K562 (cell line): Measurements from ENCODE around the gene SPCS2. TPM values are rescaled to one million over a fixed set of nuclear protein-coding genes. Genes with fewer than 3 reads are reported as not detected.

Source experiments
- ATAC-seq: fragments of 200-7000 bp; cut with Tn5 transposase; 3 replicates; pipeline ENCODE4 v1.9.1; 2020; ENCODE audit warnings: moderate library complexity
- Bru-seq: library from RNA; stranded (reverse); fragments of 400-500 nt; gene quantifications from one replicate; lab custom pipeline; 2021; lab: Mats Ljungman, UMichigan
- BruChase-seq, 2 experiments: library from RNA; stranded (reverse); fragments of 400-500 nt; gene quantifications; one replicate each; lab custom pipeline; 2021; lab: Mats Ljungman, UMichigan
- BruUV-seq: library from RNA; stranded (reverse); fragments of 400-500 nt; replicated peaks from 2 replicates; lab custom pipeline; 2021; lab: Mats Ljungman, UMichigan
- CTCF ChIA-PET: fragments of 300-600 bp; formaldehyde crosslinking; extraction: SDS; loops from one replicate; lab custom pipeline; 2021; ENCODE audit warnings: low intra/inter-chr PET ratio; lab: Yijun Ruan, JAX
- POLR2A ChIA-PET: fragments of 300-600, 350-650 bp; sonication (Branson Sonifier 250); formaldehyde crosslinking; extraction: SDS; loops from one replicate; lab custom pipeline; 2021; ENCODE audit warnings: antibody characterized with exemption, inconsistent platforms; lab: Yijun Ruan, JAX
- DNase-seq, 4 experiments: peaks; one replicate each; pipeline versions ENCODE4 v3.0.0 to v3.0.0-alpha.2; 2011 to 2018; ENCODE audit warnings: low spot score in 3 of 4, mixed read lengths in 3 of 4; ENCODE audit errors: extremely low read depth in 1 of 4
- FAIRE-seq: peaks from 2 replicates; lab custom pipeline; 2011; peaks lifted over from hg19 to GRCh38; lab: Jason Lieb, UNC
- H2AFZ ChIP-seq: 2 replicates; pipeline ENCODE4 v1.6.0; 2011; ENCODE audit warnings: low read depth, low read length, control low read depth, inconsistent platforms
- H3K27ac ChIP-seq: fragments of 200-600 bp; 3 replicates; pipeline ENCODE4 v1.8.0; 2011; ENCODE audit warnings: low read depth, mild to moderate bottlenecking, control low read depth, inconsistent platforms, low read length, moderate library complexity, mixed read lengths; ENCODE audit errors: extremely low read depth
- H3K27me3 ChIP-seq, 2 experiments: fragments of 300-600 bp in 1 of 2; 2 replicates in 1 of 2; 3 replicates in 1 of 2; pipeline versions ENCODE4 v1.6.0 to v1.8.0; 2011; ENCODE audit warnings: inconsistent platforms in 2 of 2, low read length in 2 of 2, mild to moderate bottlenecking in 1 of 2, mixed read lengths in 1 of 2, moderate library complexity in 1 of 2; ENCODE audit not compliant: control insufficient read depth in 2 of 2, insufficient read depth in 2 of 2
- H3K36me3 ChIP-seq: fragments of 300-600 bp; 3 replicates; pipeline ENCODE4 v1.8.0; 2011; ENCODE audit warnings: mild to moderate bottlenecking, low read length, inconsistent platforms; ENCODE audit not compliant: control insufficient read depth, insufficient read depth
- H3K4me1 ChIP-seq, 2 experiments: fragments of 200-600 bp in 1 of 2; replicated peaks in 1 of 2; 2 replicates in 1 of 2; 3 replicates in 1 of 2; pipeline versions ENCODE4 v1.5.1 to v1.8.0; 2011; ENCODE audit warnings: inconsistent platforms in 2 of 2, low read length in 2 of 2, mild to moderate bottlenecking in 1 of 2, mixed read lengths in 1 of 2, moderate library complexity in 1 of 2; ENCODE audit not compliant: control insufficient read depth in 2 of 2, insufficient read depth in 2 of 2
- H3K4me2 ChIP-seq: 2 replicates; pipeline ENCODE4 v1.6.1; 2011; ENCODE audit warnings: low read length, control low read depth, inconsistent platforms, mixed read lengths; ENCODE audit not compliant: insufficient read depth
- H3K4me3 ChIP-seq: fragments of 200-600 bp; sonication (generic), shearing (Covaris generic); 2 replicates; pipeline ENCODE4 v1.5.1; 2016; ENCODE audit warnings: control low read depth, inconsistent platforms
- H3K79me2 ChIP-seq: fragments of 200-600 bp; 3 replicates; pipeline ENCODE4 v1.8.0; 2011; ENCODE audit warnings: low read length, inconsistent platforms; ENCODE audit not compliant: control insufficient read depth, insufficient read depth
- H3K9ac ChIP-seq, 2 experiments: 2 replicates each; pipeline versions ENCODE4 v1.6.0 to v1.6.1; 2011; ENCODE audit warnings: low read depth in 2 of 2, low read length in 2 of 2, control low read depth in 1 of 2, inconsistent platforms in 1 of 2, mild to moderate bottlenecking in 1 of 2, mixed read lengths in 1 of 2; ENCODE audit not compliant: insufficient read depth in 1 of 2
- H3K9me1 ChIP-seq: one replicate; pipeline ENCODE4 v1.6.0; 2011; ENCODE audit warnings: inconsistent platforms, mild to moderate bottlenecking, low read length, moderate library complexity; ENCODE audit not compliant: control insufficient read depth, insufficient read depth
- H3K9me3 ChIP-seq: replicated peaks from 2 replicates; pipeline ENCODE4 v1.5.1; 2011; ENCODE audit warnings: low read depth, low read length, inconsistent platforms; ENCODE audit not compliant: control insufficient read depth, insufficient read depth
- H4K20me1 ChIP-seq: replicated peaks from 2 replicates; pipeline ENCODE4 v1.6.1; 2011; ENCODE audit warnings: low read length, inconsistent platforms, mixed read lengths; ENCODE audit not compliant: control insufficient read depth, insufficient read depth
- BCL6 ChIP-seq: fragments of 250-450 bp; sonication (Bioruptor Pico); IDR thresholded peaks from 2 replicates; pipeline ENCODE4 v1.4.0; 2020
- GMEB1 ChIP-seq: fragments of 250-450 bp; sonication (Bioruptor Pico); IDR thresholded peaks from 2 replicates; pipeline ENCODE4 v1.4.0; 2020; ENCODE audit warnings: mild to moderate bottlenecking
- MED1 ChIP-seq: sonication (generic); formaldehyde crosslinking; IDR thresholded peaks from 2 replicates; pipeline ENCODE4 v1.8.1; 2023; ENCODE audit warnings: missing genetic modification reagents, borderline replicate concordance
- PATZ1 ChIP-seq: fragments of 250-450 bp; sonication (Bioruptor Pico); IDR thresholded peaks from 2 replicates; pipeline ENCODE4 v1.5.0; 2020; ENCODE audit warnings: mild to moderate bottlenecking, borderline replicate concordance
- SRSF7 ChIP-seq: fragments of 200-400 bp; formaldehyde crosslinking; optimal IDR thresholded peaks from 2 replicates; pipeline ENCODE3; 2017; ENCODE audit warnings: mild to moderate bottlenecking, low read depth, low read length
- STAG1 ChIP-seq: sonication (generic); formaldehyde crosslinking; IDR thresholded peaks from 2 replicates; pipeline ENCODE4 v1.5.0; 2020; ENCODE audit warnings: missing genetic modification reagents, borderline replicate concordance
- ZNF277 ChIP-seq: fragments of 250-450 bp; sonication (Bioruptor Pico); IDR thresholded peaks from 2 replicates; pipeline ENCODE4 v1.8.0; 2022; ENCODE audit warnings: inconsistent platforms, mild to moderate bottlenecking, moderate library complexity, borderline replicate concordance
- WGBS: fragments of 100-300 bp; shearing (Covaris generic); methylation state at CpG from one replicate; pipeline ENCODE4 v1.1.6; 2016; ENCODE audit warnings: low coverage, mixed read lengths; ENCODE audit not compliant: insufficient coverage; ENCODE audit errors: missing lambda C conversion rate; 5-methylcytosine and 5-hydroxymethylcytosine counted together
- in situ Hi-C: fragments of 300-500 bp; cut with MboI; formaldehyde crosslinking; loops from 4 replicates; pipeline ENCODE4 v1.15.0; 2018; ENCODE audit warnings: inconsistent platforms, mixed read lengths
- intact Hi-C: fragments of 100-400 bp; cut with micrococcal nuclease; formaldehyde crosslinking; loops from 2 replicates; pipeline ENCODE4 v1.14.2; 2022
- long read RNA-seq, 3 experiments: library from polyadenylated mRNA in 2 of 3; library from RNA in 1 of 3; unstranded in 2 of 3; stranded (forward) in 1 of 3; transcript quantifications; one replicate each; pipeline ENCODE4 v2.0.0, GENCODE V29; 2019 to 2022
- polyA minus RNA-seq, 3 experiments: library from RNA; depleted of rRNA, polyadenylated mRNA; stranded (reverse); fragments of >200 nt; gene quantifications; 2 replicates each; pipeline ENCODE4 v1.2.3, GENCODE V29; 2011
- polyA plus RNA-seq, 8 experiments: library from polyadenylated mRNA; depleted of rRNA in 4 of 8; stranded (reverse) in 5 of 8; unstranded in 3 of 8; fragments of >200 nt; fragmentation: Nextera tagmentation in 2 of 8; fragmentation: Illumina TruSeq in 1 of 8; extraction: Ambion mirVana in 2 of 8; extraction: Trizol in 1 of 8; gene quantifications; 2 replicates each; pipeline versions ENCODE4 v1.2.1 to v1.2.3, GENCODE V29; 2011 to 2014; ENCODE audit warnings: inconsistent platforms in 1 of 8, missing spikeins in 1 of 8
- total RNA-seq, 7 experiments: library from RNA; depleted of rRNA in 6 of 7; stranded (reverse); fragments of >200 nt in 6 of 7; fragmentation: Illumina TruSeq in 2 of 7; extraction: Trizol in 2 of 7; gene quantifications; 2 replicates each; pipeline versions ENCODE4 v1.2.1 to v1.2.3, GENCODE V29; 2011 to 2021; ENCODE audit warnings: low replicate concordance in 1 of 7

SPCS2 gene
- 48.6 and 86.8 TPM in 2 replicates for total RNA-seq (2011; cell fraction: chromatin; rRNA removed; ENCODE audit: low replicate concordance)
- 24.1 and 36.7 TPM in 2 replicates for total RNA-seq (2011; cell fraction: nucleolus; rRNA removed)
- total RNA-seq (2011; cell fraction: nucleoplasm; rRNA removed) = 85.9 and 113 TPM in 2 replicates
- total RNA-seq (2014; rRNA removed) = 38.2 and 136 TPM in 2 replicates
- total RNA-seq (2014; rRNA removed; fragmentation: Illumina TruSeq; extraction: Trizol) = 55.0 and 65.9 TPM in 2 replicates
- total RNA-seq (2015; rRNA removed; fragmentation: Illumina TruSeq; extraction: Trizol) = 63.2 and 75.5 TPM in 2 replicates
- 150 and 172 TPM in 2 replicates for total RNA-seq (2021)
- polyA plus RNA-seq (2011; rRNA removed) = 148 and 250 TPM in 2 replicates
- 42.4 and 102 TPM in 2 replicates for polyA plus RNA-seq (2011; cell fraction: cytosol; rRNA removed)
- 15.7 and 31.6 TPM in 2 replicates for polyA plus RNA-seq (2011; cell fraction: nucleus; rRNA removed)
- 161 and 178 TPM in 2 replicates for polyA plus RNA-seq (2012)
- 126 and 193 TPM in 2 replicates for polyA plus RNA-seq (2014; fragmentation: Illumina TruSeq; extraction: Trizol)
- 100 to 1,000 TPM; 372 to 458 TPM for polyA plus RNA-seq (2014; fragmentation: Nextera tagmentation; extraction: Ambion mirVana)
- polyA plus RNA-seq (2014; rRNA removed) = 208 and 334 TPM in 2 replicates
- polyA minus RNA-seq (2011; rRNA and poly(A)+ RNA removed) = 73.3 and 74.6 TPM in 2 replicates
- polyA minus RNA-seq (2011; cell fraction: cytosol; rRNA and poly(A)+ RNA removed) = 21.6 and 30.6 TPM in 2 replicates
- polyA minus RNA-seq (2011; cell fraction: nucleus; rRNA and poly(A)+ RNA removed) = 19.5 and 28.1 TPM in 2 replicates
- Bru-seq, nascent RNA = percentile 90 among the genes with signal in this experiment
- percentile 94 among the genes with signal in this experiment for BruChase-seq, experiment 1, labeled RNA remaining after a 2-hour chase
- percentile 95 among the genes with signal in this experiment for BruChase-seq, experiment 2, labeled RNA remaining after a 6-hour chase
- long read RNA-seq, experiment 1, transcript SPCS2-207 (4 exons, 612 nt) = minor isoform, 6 of 95 reads
- long read RNA-seq, experiment 1, transcript SPCS2-202 (4 exons, 772 nt) = major isoform, 13 of 95 reads
- long read RNA-seq, experiment 1, transcript SPCS2-201 (5 exons, 2,708 nt) = minor isoform, 10 of 95 reads
- long read RNA-seq, experiment 1, partial matches to known transcripts = 47 of 95 reads
- long read RNA-seq, experiment 1, other reads (novel, unspliced or antisense) = 14 of 95 reads
- long read RNA-seq, experiment 2, partial matches to known transcripts = 3 of 51 reads
- long read RNA-seq, experiment 2, other reads (novel, unspliced or antisense) = 36 of 51 reads
- long read RNA-seq, experiment 3, transcript SPCS2-201 (5 exons, 2,708 nt) = major isoform, 8 of 21 reads
- long read RNA-seq, experiment 3, partial matches to known transcripts = 1 of 21 reads
- long read RNA-seq, experiment 3, other reads (novel, unspliced or antisense) = 4 of 21 reads

- ATAC-seq = peak; percentile 95
- CTCF ChIA-PET = interaction anchor here (0.6 kb wide), 1 partner anchor 11 kb away, joined by 3 read pairs; no protein-coding TSS in a partner anchor
- H3K4me3 ChIP-seq = peak within 1 kb of the TSS; percentile 93
- TF ChIP-seq MED1 = no peak
- no peak for TF ChIP-seq ZNF277 (CRISPR knock-in tag)
- TF ChIP-seq STAG1 (CRISPR knock-in tag) = no peak
- TF ChIP-seq GMEB1 (CRISPR knock-in tag) = peak; percentile 93
- TF ChIP-seq PATZ1 (CRISPR knock-in tag) = no peak
- TF ChIP-seq BCL6 (CRISPR knock-in tag) = no peak
- TF ChIP-seq SRSF7 = no peak
Measured at GRCh38 chr11:74948898-74949752, at the start of gene SPCS2, which contains the start of gene XRRA1. Gene SPCS2, plus strand, starts transcription at chr11:74949266. Its CDS starts 20 bp downstream, at chr11:74949286. Gene XRRA1, minus strand, starts transcription at chr11:74949091. Its CDS starts 8,213 bp downstream, at chr11:74940878.

More at GRCh38 chr11:74948898-74949752, at the start of gene SPCS2, which contains the start of gene XRRA1:
- H3K9ac ChIP-seq = peak within 1 kb of the TSS; percentile 88 to 97
- H4K20me1 ChIP-seq = peaks cover 7% of the 10 kb centered on the region; the same call in 1 of the 2 replicates
- peak within 1 kb of the TSS; percentile 95 for H3K4me2 ChIP-seq
- H3K79me2 ChIP-seq = peaks cover 78% of the 10 kb centered on the region
- H3K9me1 ChIP-seq = no peaks in the 10 kb centered on the region
- POLR2A ChIA-PET = interaction anchor here (0.6 to 4.2 kb wide), 17 partner anchors 9 to 615 kb away, joined by 3 to 27 read pairs (median 4); partner anchors contain the start of gene NEU3
- intact Hi-C loops = loop anchor here (2.0 kb wide), 1 partner anchor 40 kb away; the partner anchor contains the start of gene NEU3
- H3K4me1 ChIP-seq = peaks cover 6 to 19% of the 10 kb centered on the region in 2 experiments; a peak in 3 of 5 replicates
- peak within 1 kb of the TSS; percentile 95 for H2AFZ ChIP-seq
- no peaks in the 10 kb centered on the region for H3K9me3 ChIP-seq
- in situ Hi-C loops = no loop called here
- peaks cover 50% of the 10 kb centered on the region for H3K36me3 ChIP-seq
- no peaks in the 10 kb centered on the region for H3K27me3 ChIP-seq
- DNase-seq = peak; percentile 94 to 99 (median 95)
- H3K27ac ChIP-seq = peak within 1 kb of the TSS; percentile 81
- WGBS = under 1% methylated on average over 65 of the region's 67 CpGs
- peak; percentile 91 for FAIRE-seq
- BruUV-seq = TSS peak; percentile 71
